ENCODE results near the gene NLRP7. TPM values are rescaled to one million over a fixed set of nuclear protein-coding genes. Genes with fewer than 3 reads are reported as not detected.
"Not testable (repeated sequence)": the region's sequence is repeated elsewhere in the genome, so short reads cannot be mapped to it uniquely, and the experiment has no call there.

The NLRP7 gene
- total RNA-seq, 2 experiments from 2014 or later = not detected

DNA sequence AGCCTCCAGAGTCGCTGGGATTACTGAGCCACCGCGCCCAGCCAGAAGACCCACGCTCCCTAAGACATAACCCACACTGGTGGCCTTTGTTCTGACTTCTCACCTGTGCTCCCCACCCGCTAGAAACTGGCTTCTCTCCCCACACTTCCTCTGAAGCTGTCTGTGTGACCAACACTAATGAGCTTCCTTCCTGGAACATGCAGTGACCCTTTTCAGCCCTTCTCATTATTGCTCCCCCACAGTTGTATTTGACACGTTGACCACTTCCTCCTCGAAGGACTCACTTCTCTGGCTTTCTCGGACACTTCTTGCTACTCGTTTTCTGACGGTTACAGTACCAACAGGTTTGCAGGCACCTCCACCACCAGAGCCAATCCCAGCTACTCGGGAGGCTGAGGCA lies 30.5 kb downstream of the NLRP7 start:
- Mint-ChIP-seq H3K27me3 (ENCODE audit: low read depth) (peaks cover 3% of the 10 kb centered on the region), H3K4me3 (no peak overlapping the region), H3K27ac (peak overlapping the region; percentile 18), H3K9me3 (ENCODE audit: insufficient read depth) (no peaks in the 10 kb centered on the region), H3K4me1 (ENCODE audit: low read depth) (peaks cover 17% of the 10 kb centered on the region), H3K36me3 (ENCODE audit: low read depth) (no peaks in the 10 kb centered on the region)
- ChIA-PET CTCF (interaction anchor here (0.9 to 2.0 kb wide), 2 partner anchors 36 to 436 kb away, joined by 3 to 6 read pairs; no protein-coding TSS in a partner anchor), POLR2A (no interaction called here)
- no peak for ATAC-seq
- no peak for DNase-seq

DNA sequence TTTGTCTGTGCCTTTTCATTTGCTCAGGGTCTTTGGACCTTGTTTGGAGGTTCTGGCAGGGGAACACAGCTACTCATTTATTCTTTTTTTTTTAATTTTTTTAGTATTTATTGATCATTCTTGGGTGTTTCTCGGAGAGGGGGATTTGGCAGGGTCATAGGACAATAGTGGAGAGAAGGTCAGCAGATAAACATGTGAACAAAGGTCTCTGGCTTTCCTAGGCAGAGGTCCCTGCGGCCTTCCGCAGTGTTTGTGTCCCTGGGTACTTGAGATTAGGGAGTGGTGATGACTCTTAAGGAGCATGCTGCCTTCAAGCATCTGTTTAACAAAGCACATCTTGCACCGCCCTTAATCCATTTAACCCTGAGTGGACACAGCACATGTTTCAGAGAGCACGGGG lies 39.4 kb downstream of the NLRP7 start:
- peaks cover 11% of the 10 kb centered on the region for H3K27me3 Mint-ChIP-seq (ENCODE audit: low read depth)
- H3K4me3 Mint-ChIP-seq; CTCF ChIA-PET; H3K4me1 Mint-ChIP-seq (ENCODE audit: low read depth); POLR2A ChIA-PET; DNase-seq; ATAC-seq; H3K36me3 Mint-ChIP-seq (ENCODE audit: low read depth); H3K27ac Mint-ChIP-seq; H3K9me3 Mint-ChIP-seq (ENCODE audit: insufficient read depth): not testable (repeated sequence)

DNA sequence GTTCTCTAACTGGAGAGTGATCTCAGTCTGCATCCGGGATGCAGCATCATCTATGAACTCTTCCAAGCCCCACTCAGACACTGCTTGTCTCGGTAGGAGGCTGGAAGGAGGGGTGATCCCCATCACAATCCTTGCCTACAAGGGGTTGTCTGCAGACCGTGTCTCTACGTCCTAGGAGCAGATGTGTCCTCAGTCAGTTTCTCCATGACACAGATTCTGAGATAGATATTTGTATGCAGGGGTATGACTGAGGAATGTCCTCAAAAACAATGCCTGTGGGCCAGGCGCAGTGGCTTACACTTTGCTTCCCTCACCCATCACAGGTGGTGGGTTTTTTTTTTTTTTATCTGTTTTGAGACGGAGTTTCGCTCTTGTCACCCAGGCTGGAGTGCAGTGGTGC lies 40.5 kb downstream of the NLRP7 start:
- no peak for ATAC-seq
- POLR2A ChIA-PET = no interaction called here
- no peak for DNase-seq
- Mint-ChIP-seq H3K4me1 (ENCODE audit: low read depth) (peaks cover 6% of the 10 kb centered on the region), H3K9me3 (ENCODE audit: insufficient read depth) (no peaks in the 10 kb centered on the region), H3K27me3 (ENCODE audit: low read depth) (peaks cover 11% of the 10 kb centered on the region), H3K4me3 (no peak overlapping the region), H3K27ac (no peak overlapping the region), H3K36me3 (ENCODE audit: low read depth) (no peaks in the 10 kb centered on the region)
- CTCF ChIA-PET = no interaction called here

DNA sequence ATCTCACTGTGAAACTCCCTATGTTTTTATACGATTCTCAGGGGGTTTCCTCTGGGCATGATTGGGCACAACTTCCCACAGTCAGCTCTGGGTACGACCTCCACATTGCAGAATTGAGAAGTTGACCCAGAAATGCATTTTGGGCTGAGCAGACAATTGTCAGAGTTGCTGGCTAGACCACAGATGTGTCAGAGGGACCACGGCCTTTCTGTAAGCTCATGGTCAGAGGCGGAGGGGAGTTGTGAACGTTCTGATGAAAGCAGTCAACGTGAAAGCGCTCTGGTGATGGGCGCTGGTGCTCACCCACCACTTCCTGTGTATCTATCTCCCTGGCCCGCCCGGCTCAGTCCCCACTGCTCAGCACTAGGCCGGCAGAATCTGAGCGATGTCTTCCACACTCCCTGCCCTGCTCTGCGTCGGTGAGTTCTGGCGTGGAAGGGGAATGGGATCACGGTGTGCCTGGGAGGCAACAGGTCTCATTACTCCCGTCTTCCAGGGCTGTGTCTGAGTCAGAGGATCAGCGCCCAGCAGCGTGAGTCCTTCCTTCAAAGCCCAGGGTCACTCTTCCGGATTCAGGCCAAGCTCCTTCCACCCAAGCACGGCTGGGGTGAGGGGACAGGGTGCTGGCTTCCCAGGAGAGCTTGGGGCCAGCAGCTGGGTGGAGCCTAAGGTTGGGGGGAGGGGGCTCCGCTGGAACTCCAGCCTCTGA lies 41.4 kb downstream of the NLRP7 start, which contains the start of gene NCR1:
Gene NCR1 (plus strand): TSS at position 346 of the 709 bp plus-strand sequence. CDS start 40 bp downstream, at position 386.
- H3K36me3 Mint-ChIP-seq (ENCODE audit: low read depth) = no peaks in the 10 kb centered on the region
- H3K4me3 Mint-ChIP-seq = no peak within 1 kb of the TSS
- H3K27me3 Mint-ChIP-seq (ENCODE audit: low read depth) = peaks cover 11% of the 10 kb centered on the region
- peak within 1 kb of the TSS; percentile 30 for H3K27ac Mint-ChIP-seq
- no peaks in the 10 kb centered on the region for H3K9me3 Mint-ChIP-seq (ENCODE audit: insufficient read depth)
- ChIA-PET CTCF (no interaction called here), POLR2A (no interaction called here)
- peak; percentile 33 for ATAC-seq
- H3K4me1 Mint-ChIP-seq (ENCODE audit: low read depth) = peaks cover 6% of the 10 kb centered on the region
- peak; percentile 26 for DNase-seq

DNA sequence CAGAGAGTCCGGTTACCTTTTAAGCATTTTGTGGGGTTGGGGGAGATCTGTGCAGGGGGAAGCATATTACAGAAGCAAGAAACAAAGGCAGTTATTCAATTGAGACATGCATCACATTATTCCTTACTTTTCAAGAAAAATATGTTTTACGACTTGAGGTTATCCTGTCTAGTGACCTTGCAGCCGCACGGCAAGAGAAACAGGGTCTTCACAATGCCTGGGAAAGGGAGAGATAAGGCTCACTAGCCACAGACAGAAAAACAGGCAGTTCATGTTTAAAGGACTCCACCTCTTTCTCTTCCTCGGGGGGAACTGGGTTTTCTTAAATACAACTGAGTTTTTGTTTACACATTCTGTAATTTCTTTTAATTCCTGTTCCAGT lies 41.9 kb downstream of the NLRP7 start:
- Mint-ChIP-seq H3K4me3 (no peak overlapping the region), H3K27ac (no peak overlapping the region), H3K4me1 (ENCODE audit: low read depth) (peaks cover 6% of the 10 kb centered on the region), H3K36me3 (ENCODE audit: low read depth) (no peaks in the 10 kb centered on the region), H3K9me3 (ENCODE audit: insufficient read depth) (no peaks in the 10 kb centered on the region), H3K27me3 (ENCODE audit: low read depth) (peaks cover 11% of the 10 kb centered on the region)
- DNase-seq = no peak
- no peak for ATAC-seq
- POLR2A ChIA-PET = no interaction called here
- CTCF ChIA-PET = no interaction called here

DNA sequence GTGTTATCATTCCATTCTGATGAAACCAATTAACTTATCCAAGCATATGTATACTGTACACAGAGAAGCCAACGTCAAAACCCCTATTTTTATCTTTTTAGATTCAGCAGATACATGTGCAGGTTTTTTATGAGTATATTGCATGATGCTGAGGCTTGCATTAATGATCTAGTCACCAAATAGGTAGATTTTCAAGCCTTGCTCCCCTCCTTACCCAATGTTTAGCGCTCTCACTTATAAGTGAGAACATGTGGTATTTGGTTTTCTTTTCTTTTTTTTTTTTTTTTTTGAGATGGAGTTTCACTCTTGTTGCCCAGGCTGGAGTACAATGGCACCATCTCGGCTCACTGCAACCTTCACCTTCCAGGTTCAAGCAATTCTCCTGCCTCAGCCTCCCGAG lies 43.1 kb downstream of the NLRP7 start:
- H3K4me1 Mint-ChIP-seq (ENCODE audit: low read depth); ATAC-seq; POLR2A ChIA-PET; H3K4me3 Mint-ChIP-seq; DNase-seq; H3K27ac Mint-ChIP-seq; H3K36me3 Mint-ChIP-seq (ENCODE audit: low read depth); H3K9me3 Mint-ChIP-seq (ENCODE audit: insufficient read depth); CTCF ChIA-PET: not testable (repeated sequence)
- peaks cover 11% of the 10 kb centered on the region for H3K27me3 Mint-ChIP-seq (ENCODE audit: low read depth)

DNA sequence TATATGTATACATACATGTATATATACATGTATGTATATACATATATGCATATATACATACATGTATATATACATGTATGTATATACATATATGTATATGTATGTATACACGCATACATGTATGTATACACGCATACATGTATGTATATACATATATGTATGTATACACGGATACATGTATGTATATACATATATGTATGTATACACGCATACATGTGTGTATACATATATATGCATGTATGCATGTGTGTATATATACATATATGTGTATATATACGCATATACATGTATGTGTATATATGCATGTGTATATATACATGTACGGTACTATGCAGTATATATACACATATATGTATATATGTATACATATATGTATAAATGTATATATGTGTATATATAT lies 44.0 kb downstream of the NLRP7 start:
- no peak overlapping the region for H3K27ac Mint-ChIP-seq
- CTCF ChIA-PET = no interaction called here
- ATAC-seq = no peak

DNA sequence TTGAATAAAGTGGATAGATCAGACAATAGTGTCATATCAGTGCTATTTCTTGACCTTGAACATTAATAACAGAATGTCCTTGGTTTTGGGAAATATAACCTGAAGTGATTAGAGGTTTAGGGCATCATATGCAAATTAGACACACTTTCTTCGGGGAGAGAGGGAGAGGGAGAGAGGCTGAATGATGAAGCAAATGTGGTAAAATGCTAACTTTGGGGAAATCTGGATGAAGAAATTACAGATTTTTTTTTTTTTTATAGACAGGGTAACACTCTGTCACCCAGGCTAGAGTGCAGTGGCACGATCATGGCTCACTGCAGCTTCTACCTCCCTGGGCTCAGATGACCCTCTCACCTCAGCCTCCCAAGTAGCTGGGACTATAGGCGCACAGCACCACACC lies 45.3 kb downstream of the NLRP7 start:
- ChIA-PET POLR2A (no interaction called here), CTCF (no interaction called here)
- no peak overlapping the region for H3K4me3 Mint-ChIP-seq
- H3K4me1 Mint-ChIP-seq (ENCODE audit: low read depth) = peaks cover 6% of the 10 kb centered on the region
- DNase-seq (no peak), ATAC-seq (no peak)
- H3K27me3 Mint-ChIP-seq (ENCODE audit: low read depth) = peaks cover 11% of the 10 kb centered on the region
- H3K9me3 Mint-ChIP-seq (ENCODE audit: insufficient read depth) = no peaks in the 10 kb centered on the region
- no peak overlapping the region for H3K27ac Mint-ChIP-seq
- H3K36me3 Mint-ChIP-seq (ENCODE audit: low read depth) = no peaks in the 10 kb centered on the region

More for the DNA sequence above, 44.0 kb downstream of the NLRP7 start:
- peaks cover 11% of the 10 kb centered on the region for H3K27me3 Mint-ChIP-seq (ENCODE audit: low read depth)
- no peaks in the 10 kb centered on the region for H3K9me3 Mint-ChIP-seq (ENCODE audit: insufficient read depth)
- H3K4me1 Mint-ChIP-seq (ENCODE audit: low read depth) = peaks cover 6% of the 10 kb centered on the region
- H3K4me3 Mint-ChIP-seq = no peak overlapping the region
- H3K36me3 Mint-ChIP-seq (ENCODE audit: low read depth) = no peaks in the 10 kb centered on the region
- POLR2A ChIA-PET = no interaction called here
- no peak for DNase-seq

DNA sequence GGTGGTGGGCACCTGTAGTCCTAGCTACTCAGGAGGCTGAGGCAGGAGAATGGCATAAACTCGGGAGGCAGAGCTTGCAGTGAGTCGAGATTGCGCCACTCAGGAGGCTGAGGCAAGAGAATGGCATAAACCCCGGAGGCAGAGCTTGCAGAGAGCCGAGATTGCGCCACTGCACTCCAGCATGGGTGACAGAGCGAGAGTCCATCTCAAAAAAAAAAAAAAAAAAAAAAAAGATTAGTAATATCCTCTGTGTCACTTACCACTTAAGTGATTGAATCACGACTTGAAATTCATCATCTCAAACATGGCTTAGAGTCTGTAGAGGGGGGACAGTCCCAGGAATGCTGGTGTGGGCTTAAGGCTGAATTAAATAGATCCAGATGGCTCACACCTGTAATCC lies 46.2 kb downstream of the NLRP7 start:
- CTCF ChIA-PET; POLR2A ChIA-PET; H3K9me3 Mint-ChIP-seq (ENCODE audit: insufficient read depth); H3K4me3 Mint-ChIP-seq; DNase-seq; H3K4me1 Mint-ChIP-seq (ENCODE audit: low read depth); ATAC-seq; H3K27ac Mint-ChIP-seq; H3K36me3 Mint-ChIP-seq (ENCODE audit: low read depth): not testable (repeated sequence)
- H3K27me3 Mint-ChIP-seq (ENCODE audit: low read depth) = peaks cover 13% of the 10 kb centered on the region

DNA sequence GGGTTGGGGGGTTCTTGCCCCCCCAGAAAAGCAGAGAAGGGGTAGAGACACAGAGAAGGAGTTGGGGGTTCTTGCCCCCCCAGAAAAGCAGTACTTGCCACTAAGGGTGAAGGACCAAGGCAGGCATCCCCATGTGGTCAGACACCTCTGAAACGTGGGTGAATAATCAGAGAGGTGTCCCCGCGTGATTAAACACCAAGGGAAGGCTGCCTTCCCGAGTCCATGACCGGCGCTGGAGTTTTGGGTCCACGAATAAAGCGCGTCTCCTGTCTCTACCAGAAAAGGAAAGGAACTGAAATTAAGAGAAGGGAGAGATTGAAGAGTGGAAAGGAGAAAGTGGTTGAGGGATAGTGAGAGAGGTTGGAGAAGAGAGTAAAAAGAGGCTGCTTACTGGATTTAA lies 47.7 kb downstream of the NLRP7 start:
- H3K9me3 Mint-ChIP-seq (ENCODE audit: insufficient read depth); POLR2A ChIA-PET; DNase-seq; H3K4me3 Mint-ChIP-seq; H3K27me3 Mint-ChIP-seq (ENCODE audit: low read depth); H3K4me1 Mint-ChIP-seq (ENCODE audit: low read depth); CTCF ChIA-PET; ATAC-seq; H3K36me3 Mint-ChIP-seq (ENCODE audit: low read depth); H3K27ac Mint-ChIP-seq: not testable (repeated sequence)

DNA sequence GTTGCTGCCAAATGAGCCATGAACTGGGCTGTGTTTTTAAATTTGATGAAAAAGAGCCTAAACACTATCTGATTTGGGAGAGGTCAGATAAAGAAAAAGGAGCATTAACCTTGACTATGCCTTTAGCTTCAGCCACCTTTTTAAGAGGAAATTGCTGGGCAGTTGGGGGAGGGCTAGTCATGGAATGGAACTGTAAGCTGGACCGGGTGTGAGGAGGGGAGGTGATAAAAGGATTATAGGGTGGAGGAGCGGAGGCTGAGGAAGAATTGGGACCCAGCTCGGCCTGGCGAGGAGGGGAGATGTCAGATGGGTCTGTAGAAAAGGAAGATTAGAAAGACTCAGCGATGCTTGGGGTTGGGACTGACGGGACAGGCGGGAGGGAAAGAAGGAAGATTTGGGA lies 48.6 kb downstream of the NLRP7 start:
- H3K27me3 Mint-ChIP-seq (ENCODE audit: low read depth); H3K4me1 Mint-ChIP-seq (ENCODE audit: low read depth); H3K4me3 Mint-ChIP-seq; ATAC-seq; DNase-seq; H3K36me3 Mint-ChIP-seq (ENCODE audit: low read depth); H3K27ac Mint-ChIP-seq; CTCF ChIA-PET; POLR2A ChIA-PET; H3K9me3 Mint-ChIP-seq (ENCODE audit: insufficient read depth): not testable (repeated sequence)

DNA sequence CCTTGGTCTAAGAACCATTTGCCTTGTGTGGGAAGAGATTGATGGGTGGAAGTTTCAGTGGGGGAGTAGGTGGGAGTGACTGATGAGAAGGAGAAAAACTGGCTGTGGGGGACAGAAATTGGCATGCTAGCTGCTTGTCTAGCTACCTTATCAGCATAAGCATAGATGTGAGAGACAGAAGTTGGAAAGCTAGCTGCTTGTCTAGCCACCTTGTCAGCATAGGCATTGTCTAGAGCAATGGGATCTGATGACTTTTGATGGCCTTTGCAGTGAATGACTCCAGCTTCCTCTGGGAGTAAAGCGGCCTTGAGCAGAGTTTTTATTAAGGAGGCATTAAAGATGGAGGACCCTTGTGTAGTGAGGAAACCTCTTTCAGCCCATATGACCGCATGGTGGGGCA lies 51.3 kb downstream of the NLRP7 start:
- no peaks in the 10 kb centered on the region for H3K9me3 Mint-ChIP-seq (ENCODE audit: insufficient read depth)
- no peak for ATAC-seq
- no peak overlapping the region for H3K27ac Mint-ChIP-seq
- H3K4me1 Mint-ChIP-seq (ENCODE audit: low read depth) = no peaks in the 10 kb centered on the region
- H3K36me3 Mint-ChIP-seq (ENCODE audit: low read depth) = no peaks in the 10 kb centered on the region
- DNase-seq = no peak
- H3K4me3 Mint-ChIP-seq = no peak overlapping the region
- ChIA-PET POLR2A (no interaction called here), CTCF (no interaction called here)
- H3K27me3 Mint-ChIP-seq (ENCODE audit: low read depth) = peaks cover 6% of the 10 kb centered on the region

DNA sequence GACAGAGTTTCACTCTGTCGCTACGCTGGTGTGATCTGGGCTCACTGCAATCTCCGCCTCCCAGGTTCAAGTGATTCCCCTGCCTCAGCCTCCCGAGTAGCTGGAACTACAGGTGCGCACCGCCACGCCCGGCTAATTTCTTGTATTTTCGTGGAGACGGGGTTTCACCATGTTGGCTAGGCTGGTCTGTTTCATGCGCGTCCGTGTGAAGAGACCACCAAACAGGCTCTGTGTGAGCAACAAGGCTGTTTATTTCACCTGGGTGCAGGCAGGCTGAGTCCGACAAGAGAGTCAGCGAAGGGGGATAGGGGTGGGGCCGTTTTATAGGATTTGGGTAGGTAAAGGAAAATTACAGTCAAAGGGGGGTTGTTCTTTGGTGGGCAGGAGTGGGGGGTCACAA lies 53.2 kb downstream of the NLRP7 start:
- H3K4me1 Mint-ChIP-seq (ENCODE audit: low read depth) = not testable (repeated sequence)

More for the DNA sequence above, 53.2 kb downstream of the NLRP7 start:
- H3K9me3 Mint-ChIP-seq (ENCODE audit: insufficient read depth); H3K27ac Mint-ChIP-seq; ATAC-seq; H3K4me3 Mint-ChIP-seq; POLR2A ChIA-PET; H3K36me3 Mint-ChIP-seq (ENCODE audit: low read depth); DNase-seq; H3K27me3 Mint-ChIP-seq (ENCODE audit: low read depth); CTCF ChIA-PET: not testable (repeated sequence)

Measured in activated CD8-positive, alpha-beta T cell treated with anti-CD3 and anti-CD28 coated beads, Interleukin-2, amount 10 ng/mL, durations not matched to agents 7 days and 5 days (primary cell).